B cell (primary cell): Measurements from ENCODE around the gene FSCN2. TPM values are rescaled to one million over a fixed set of nuclear protein-coding genes. Genes with fewer than 3 reads are reported as not detected.

Source experiments
- ATAC-seq: fragments of 200-7000 bp; cut with Tn5 transposase; one replicate; pipeline ENCODE4 v1.10.0; 2021; ENCODE audit warnings: low read depth, mild to moderate bottlenecking, moderate number of reproducible peaks, moderate library complexity
- CTCF ChIA-PET: fragments of 350-600 bp; sonication (Branson Sonifier 250); formaldehyde crosslinking; loops from one replicate; lab custom pipeline; 2021; ENCODE audit warnings: antibody characterized with exemption, inconsistent platforms; lab: Charles Lee
- POLR2A ChIA-PET: fragments of 350-600 bp; sonication (Branson Sonifier 250); formaldehyde crosslinking; loops from one replicate; lab custom pipeline; 2021; ENCODE audit warnings: antibody characterized with exemption; lab: Charles Lee
- DNase-seq: peaks from one replicate; pipeline ENCODE4 v3.0.0; 2013
- H2AFZ ChIP-seq: 2 replicates; pipeline ENCODE4 v1.6.1; 2012; ENCODE audit warnings: mild to moderate bottlenecking, low read depth, low read length; ENCODE audit not compliant: insufficient read depth, poor library complexity, severe bottlenecking
- H3K27ac ChIP-seq, 2 donors: 1 replicate in 1 of 2; 2 replicates in 1 of 2; pipeline ENCODE4 v1.5.1; 2012 to 2013; ENCODE audit warnings: low read length in 2 of 2, mild to moderate bottlenecking in 2 of 2, moderate library complexity in 1 of 2
- H3K27me3 ChIP-seq, 4 experiments: fragments of 200-600 bp in 1 of 4; sonication (generic) in 1 of 4; replicated peaks in 1 of 4; 1 replicate in 2 of 4; 2 replicates in 2 of 4; pipeline versions ENCODE4 v1.6.1 to v1.7.0; 2013 to 2016; ENCODE audit warnings: low read length in 3 of 4, mild to moderate bottlenecking in 2 of 4, mixed read lengths in 1 of 4, moderate library complexity in 1 of 4; ENCODE audit not compliant: insufficient read depth in 4 of 4, control insufficient read depth in 3 of 4; ENCODE audit errors: control extremely low read depth in 1 of 4
- H3K36me3 ChIP-seq, 2 experiments: replicated peaks in 1 of 2; 1 replicate in 1 of 2; 2 replicates in 1 of 2; pipeline versions ENCODE4 v1.6.1 to v1.7.1; 2013; ENCODE audit warnings: low read length in 1 of 2; ENCODE audit not compliant: insufficient read depth in 2 of 2, control insufficient read depth in 1 of 2; ENCODE audit errors: control extremely low read depth in 1 of 2, extremely low read depth in 1 of 2
- H3K4me1 ChIP-seq, 2 donors: fragments of 200-600 bp in 1 of 2; sonication (generic) in 1 of 2; 1 replicate in 1 of 2; 2 replicates in 1 of 2; pipeline versions ENCODE4 v1.5.1 to v1.6.1; 2013 to 2017; ENCODE audit warnings: low read length in 2 of 2; ENCODE audit not compliant: control insufficient read depth in 2 of 2, insufficient read depth in 2 of 2
- H3K4me2 ChIP-seq: replicated peaks from 2 replicates; pipeline ENCODE3; 2012; ENCODE audit warnings: mild to moderate bottlenecking, low read depth, low read length; ENCODE audit not compliant: poor library complexity, severe bottlenecking
- H3K4me3 ChIP-seq, 5 experiments: fragments of 200-600 bp in 1 of 5; sonication (generic) in 1 of 5; 1 replicate in 3 of 5; 2 replicates in 2 of 5; pipeline versions ENCODE4 v1.5.1 to v1.7.0; 2011 to 2016; ENCODE audit warnings: low read length in 4 of 5, mild to moderate bottlenecking in 4 of 5, low read depth in 2 of 5, control low read depth in 1 of 5, moderate library complexity in 1 of 5; ENCODE audit not compliant: insufficient read depth in 1 of 5; ENCODE audit errors: control extremely low read depth in 1 of 5, extremely low read depth in 1 of 5
- H3K79me2 ChIP-seq: fragments of 200-600 bp; sonication (generic); one replicate; pipeline ENCODE4 v1.6.0; 2016; ENCODE audit warnings: low read length; ENCODE audit not compliant: control insufficient read depth, insufficient read depth
- H3K9ac ChIP-seq: fragments of 200-600 bp; sonication (generic); 2 replicates; pipeline ENCODE4 v1.6.1; 2017; ENCODE audit warnings: mild to moderate bottlenecking, low read length, moderate library complexity
- H3K9me3 ChIP-seq, 3 donors: one replicate each; pipeline versions ENCODE4 v1.6.1 to v1.7.1; 2013; ENCODE audit warnings: low read length in 2 of 3; ENCODE audit not compliant: control insufficient read depth in 2 of 3, insufficient read depth in 1 of 3; ENCODE audit errors: control extremely low read depth in 1 of 3
- H4K20me1 ChIP-seq: 2 replicates; pipeline ENCODE4 v1.6.0; 2012; ENCODE audit warnings: mild to moderate bottlenecking, low read length; ENCODE audit not compliant: insufficient read depth, control insufficient read depth, poor library complexity, severe bottlenecking
- H3K27ac Mint-ChIP-seq: one replicate; pipeline ENCODE4 v1.8.0; 2021; ENCODE audit warnings: mixed read lengths
- H3K27me3 Mint-ChIP-seq: one replicate; pipeline ENCODE4 v1.8.0; 2021; ENCODE audit warnings: mixed read lengths
- H3K4me1 Mint-ChIP-seq: one replicate; pipeline ENCODE4 v1.8.0; 2021; ENCODE audit warnings: mixed read lengths
- H3K4me3 Mint-ChIP-seq: one replicate; pipeline ENCODE4 v1.8.0; 2021; ENCODE audit warnings: mixed read lengths
- H3K9me3 Mint-ChIP-seq: one replicate; pipeline ENCODE4 v1.8.0; 2022; ENCODE audit warnings: mixed read lengths; ENCODE audit not compliant: insufficient read depth
- CTCF ChIP-seq: fragments of 200-600 bp; IDR thresholded peaks from one replicate; pipeline ENCODE4 v1.8.0; 2022; ENCODE audit warnings: antibody characterized with exemption, mild to moderate bottlenecking
- EZH2 ChIP-seq: IDR thresholded peaks from 2 replicates; pipeline ENCODE4 v1.6.1; 2012; ENCODE audit warnings: borderline replicate concordance, low read depth, mild to moderate bottlenecking, moderate library complexity, low read length; ENCODE audit not compliant: insufficient read depth, poor library complexity, severe bottlenecking
- WGBS: methylation state at CpG from one replicate; pipeline ENCODE4 v1.1.5; 2013; ENCODE audit warnings: missing lambda C conversion rate; ENCODE audit not compliant: insufficient coverage; 5-methylcytosine and 5-hydroxymethylcytosine counted together
- intact Hi-C: fragments of 100-400 bp; cut with micrococcal nuclease; formaldehyde crosslinking; loops from one replicate; pipeline ENCODE4 v1.10.0; 2022
- polyA plus RNA-seq: library from polyadenylated mRNA; depleted of rRNA; stranded (reverse); fragments of >200 nt; gene quantifications from 2 replicates; pipeline ENCODE4 v1.2.3, GENCODE V29; 2012
- small RNA-seq: library from RNA; depleted of rRNA; stranded (forward); fragments of <200 nt; gene quantifications from one replicate; pipeline ENCODE3, GENCODE V24; 2012; ENCODE audit warnings: low replicate concordance, low read depth; ENCODE audit not compliant: insufficient read length
- total RNA-seq, 2 donors: library from RNA; stranded (reverse); fragments of 120-200 nt in 1 of 2; gene quantifications; 1 replicate in 1 of 2; 2 replicates in 1 of 2; pipeline versions ENCODE4 v1.2.3 to v1.2.4, GENCODE V29; 2013 to 2022

FSCN2 gene
- total and polyA plus RNA-seq, 2 donors (not counting 1 experiment from before 2014, with no cell fraction given), result 6.3 to 12.0 TPM

- WGBS, result 100% methylated on average over 3 of the region's 4 CpGs
- ATAC-seq (no peak), DNase-seq (no peak)
- H2AFZ ChIP-seq, result no peak overlapping the region
- no peak overlapping the region for H3K27ac ChIP-seq
- peaks cover 5 to 73% of the 10 kb centered on the region in 2 experiments for H3K36me3 ChIP-seq
- no peak overlapping the region for H3K9ac ChIP-seq
- CTCF ChIA-PET, result interaction anchor here (0.6 kb wide), 1 partner anchor 15 kb away, joined by 3 read pairs; no protein-coding TSS in a partner anchor
- H3K9me3 ChIP-seq, result no peaks in the 10 kb centered on the region
- peaks cover 48% of the 10 kb centered on the region for H3K79me2 ChIP-seq
- Mint-ChIP-seq H3K27ac (no peak overlapping the region), H3K27me3 (no peaks in the 10 kb centered on the region), H3K4me1 (no peaks in the 10 kb centered on the region), H3K4me3 (no peak overlapping the region), H3K9me3 (no peaks in the 10 kb centered on the region)
- H3K27me3 ChIP-seq, result no peaks in the 10 kb centered on the region
- H3K4me2 ChIP-seq, result no peak overlapping the region
- intact Hi-C loops, result no loop called here
- no peaks in the 10 kb centered on the region for H3K4me1 ChIP-seq
- POLR2A ChIA-PET, result no interaction called here
- TF ChIP-seq CTCF, result no peak
- no peak for TF ChIP-seq EZH2
- no peak overlapping the region for H3K4me3 ChIP-seq
- peaks cover 10% of the 10 kb centered on the region for H4K20me1 ChIP-seq
Measured at GRCh38 chr17:81586096-81586495, 57.9 kb downstream of the FSCN2 start.

Small RNAs within 50 kb of the gene (small RNA-seq; reads per million reads assigned to genes)
- gene RF00019, result not detected

Other genes starting within 250 kb of the FSCN2 start
- gene SLC38A10, start 233.1 kb upstream of the FSCN2 start, total RNA-seq, result 104 and 116 TPM in 2 replicates
- 69.0 and 76.1 TPM in 2 replicates for gene SLC38A10, start 233.1 kb upstream of the FSCN2 start, polyA plus RNA-seq
- 0.12 and 0.44 TPM in 2 replicates for gene BAHCC1, start 132.9 kb upstream of the FSCN2 start, total RNA-seq
- 0.48 and 1.3 TPM in 2 replicates for gene BAHCC1, start 132.9 kb upstream of the FSCN2 start, polyA plus RNA-seq
- gene ACTG1, start 15.6 kb upstream of the FSCN2 start, total RNA-seq, result 773 and 803 TPM in 2 replicates
- 1,677 and 1,778 TPM in 2 replicates for gene ACTG1, start 15.6 kb upstream of the FSCN2 start, polyA plus RNA-seq
- gene FAAP100, start 24.0 kb downstream of the FSCN2 start, total RNA-seq, result 60.7 and 62.0 TPM in 2 replicates
- gene FAAP100, start 24.0 kb downstream of the FSCN2 start, polyA plus RNA-seq, result 59.3 and 72.7 TPM in 2 replicates
- 101 and 103 TPM in 2 replicates for gene NPLOC4, start 108.7 kb downstream of the FSCN2 start, total RNA-seq
- gene NPLOC4, start 108.7 kb downstream of the FSCN2 start, polyA plus RNA-seq, result 70.2 and 80.6 TPM in 2 replicates
- gene TSPAN10, start 108.8 kb downstream of the FSCN2 start, total RNA-seq, result 1.1 and 1.6 TPM in 2 replicates
- 0.34 and 0.45 TPM in 2 replicates for gene TSPAN10, start 108.8 kb downstream of the FSCN2 start, polyA plus RNA-seq
- 0.69 and 0.92 TPM in 2 replicates for gene PDE6G, start 128.2 kb downstream of the FSCN2 start, total RNA-seq
- gene PDE6G, start 128.2 kb downstream of the FSCN2 start, polyA plus RNA-seq, result 1.1 and 1.6 TPM in 2 replicates
- 38.6 and 39.5 TPM in 2 replicates for gene OXLD1, start 138.2 kb downstream of the FSCN2 start, total RNA-seq
- 53.5 and 102 TPM in 2 replicates for gene OXLD1, start 138.2 kb downstream of the FSCN2 start, polyA plus RNA-seq
- 36.0 and 41.7 TPM in 2 replicates for gene CCDC137, start 138.4 kb downstream of the FSCN2 start, total RNA-seq
- 12.9 and 18.8 TPM in 2 replicates for gene CCDC137, start 138.4 kb downstream of the FSCN2 start, polyA plus RNA-seq
- gene ARL16, start 155.4 kb downstream of the FSCN2 start, total RNA-seq, result 32.5 and 35.3 TPM in 2 replicates
- gene ARL16, start 155.4 kb downstream of the FSCN2 start, polyA plus RNA-seq, result 61.4 and 101 TPM in 2 replicates
- gene HGS, start 155.6 kb downstream of the FSCN2 start, total RNA-seq, result 184 and 190 TPM in 2 replicates
- gene HGS, start 155.6 kb downstream of the FSCN2 start, polyA plus RNA-seq, result 206 and 220 TPM in 2 replicates
- 23.8 and 24.1 TPM in 2 replicates for gene MRPL12, start 175.0 kb downstream of the FSCN2 start, total RNA-seq
- gene MRPL12, start 175.0 kb downstream of the FSCN2 start, polyA plus RNA-seq, result 15.9 and 25.6 TPM in 2 replicates
- 5.0 and 6.5 TPM in 2 replicates for gene SLC25A10, start 183.9 kb downstream of the FSCN2 start, total RNA-seq
- 2.9 and 3.9 TPM in 2 replicates for gene SLC25A10, start 183.9 kb downstream of the FSCN2 start, polyA plus RNA-seq